K562 (cell line): ENCODE measurements around the gene CHCHD4. TPM values are rescaled to one million over a fixed set of nuclear protein-coding genes. Genes with fewer than 3 reads are reported as not detected.
A peak's percentile ranks its signal among the peaks of the same experiment; 100 is the strongest.

Experiments used
- REST ChIP-seq, 2 experiments: fragments of 450-650 bp; formaldehyde crosslinking in 1 of 2; IDR thresholded peaks; 2 replicates each; pipeline versions ENCODE4 v1.4.0 to v1.6.1; 2014 to 2020; ENCODE audit warnings: mild to moderate bottlenecking in 2 of 2, borderline replicate concordance in 1 of 2, low read depth in 1 of 2
- polyA plus RNA-seq, 8 experiments: library from polyadenylated mRNA; depleted of rRNA in 4 of 8; stranded (reverse) in 5 of 8; unstranded in 3 of 8; fragments of >200 nt; fragmentation: Nextera tagmentation in 2 of 8; fragmentation: Illumina TruSeq in 1 of 8; extraction: Ambion mirVana in 2 of 8; extraction: Trizol in 1 of 8; gene quantifications; 2 replicates each; pipeline versions ENCODE4 v1.2.1 to v1.2.3, GENCODE V29; 2011 to 2014; ENCODE audit warnings: inconsistent platforms in 1 of 8, missing spikeins in 1 of 8
- total RNA-seq, 7 experiments: library from RNA; depleted of rRNA in 6 of 7; stranded (reverse); fragments of >200 nt in 6 of 7; fragmentation: Illumina TruSeq in 2 of 7; extraction: Trizol in 2 of 7; gene quantifications; 2 replicates each; pipeline versions ENCODE4 v1.2.1 to v1.2.3, GENCODE V29; 2011 to 2021; ENCODE audit warnings: low replicate concordance in 1 of 7

Gene CHCHD4
- total and polyA plus RNA-seq, 9 of the 15 experiments (the other 6 are each of a cell fraction or from before 2014, with no cell fraction given) = 55.4 to 225 (median 77.2) TPM

DNA sequence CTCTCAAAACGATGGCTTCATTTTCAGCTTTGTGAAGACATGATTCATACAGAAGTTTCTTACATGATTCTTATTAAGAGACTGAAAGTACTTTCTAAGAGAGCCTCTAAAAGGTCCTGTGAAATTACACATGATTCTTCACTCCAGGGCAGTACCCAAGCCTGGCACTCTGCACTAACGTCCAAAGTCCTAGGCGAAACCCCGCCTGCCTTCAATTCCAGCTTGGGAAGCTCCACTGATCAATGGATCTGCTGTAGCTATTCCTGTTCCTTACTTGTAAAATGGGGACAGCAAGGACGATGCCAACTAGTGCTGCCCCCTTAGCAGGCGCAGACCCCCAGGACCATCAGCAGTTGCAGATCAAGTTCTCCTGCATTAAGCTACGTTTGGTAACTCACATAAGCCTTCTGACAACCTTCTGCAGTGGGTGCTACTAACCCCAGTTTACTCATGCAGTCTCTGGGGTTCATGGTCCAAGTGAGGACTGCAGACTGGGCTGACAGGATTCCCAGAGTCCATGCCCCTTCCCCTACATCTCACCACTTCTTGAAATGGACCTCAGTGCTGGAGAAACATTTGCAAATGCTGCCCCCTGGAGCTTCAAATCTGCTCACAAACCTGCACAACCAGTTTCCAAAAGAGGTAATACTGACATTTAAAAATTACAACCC is 10.6 kb downstream of the CHCHD4 start (continued):
- TF ChIP-seq REST (IDR thresholded peaks at IDR 0.05; ENCODE audit: borderline replicate concordance) = peak; percentile 58; the same call in 1 of the 2 replicates
- TF ChIP-seq REST (CRISPR knock-in tag; IDR thresholded peaks at IDR 0.05; ENCODE audit: low read depth) = no peak
